CD4-positive, alpha-beta T cell treated with Interleukin-21 for 1 hour (primary cell): ENCODE measurements around the gene MYT1.
"Not testable (repeated sequence)": the region's sequence is repeated elsewhere in the genome, so short reads cannot be mapped to it uniquely, and the experiment has no call there.

Experiments used
- DNase-seq: peaks from one replicate; pipeline ENCODE4 v3.0.0-alpha.2; 2020

Gene MYT1

GRCh38 chr20:64164123-64164836, at the start of gene MYT1:
TSS of gene MYT1 (plus strand) at chr20:64164452. CDS start at chr20:64198862, 34,410 bp downstream.
- DNase-seq = no peak

DNA sequence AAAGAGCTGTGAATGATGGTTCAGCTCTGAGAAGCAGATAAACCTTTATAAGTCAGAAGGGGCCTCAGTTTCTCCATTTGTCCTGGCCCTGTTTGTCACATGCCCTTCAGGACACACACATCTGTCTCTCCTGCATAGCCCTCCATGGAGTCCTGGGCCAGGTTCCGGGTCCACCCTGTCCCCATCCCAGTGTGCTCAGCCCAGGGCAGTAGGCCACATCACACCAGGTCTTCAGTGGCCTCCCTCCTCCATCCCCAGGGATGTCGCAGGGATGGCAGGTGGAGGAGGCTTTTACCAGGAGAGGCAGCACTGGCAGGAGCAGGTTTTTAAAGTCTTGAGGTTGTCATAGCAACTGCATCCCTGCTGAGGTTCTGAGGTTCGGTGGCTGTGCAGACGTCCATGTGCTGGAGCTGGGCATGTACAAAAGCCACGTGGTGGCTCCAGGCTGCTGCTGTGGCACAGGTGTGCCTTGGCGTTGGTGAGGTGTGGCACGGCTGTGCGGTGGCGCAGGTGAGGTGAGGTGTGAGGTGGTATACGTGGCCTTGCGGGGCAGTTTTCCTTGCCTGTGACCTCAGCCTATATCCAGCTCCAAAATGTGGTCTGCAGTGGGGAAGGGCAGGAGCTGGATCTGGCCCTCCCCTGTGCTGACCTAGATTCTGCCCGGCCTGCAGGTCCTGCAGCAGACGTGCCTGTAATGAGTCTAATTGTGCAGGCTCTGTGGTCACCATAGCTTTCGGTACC, 48.9 kb upstream of the MYT1 start:
- no peak for DNase-seq

DNA sequence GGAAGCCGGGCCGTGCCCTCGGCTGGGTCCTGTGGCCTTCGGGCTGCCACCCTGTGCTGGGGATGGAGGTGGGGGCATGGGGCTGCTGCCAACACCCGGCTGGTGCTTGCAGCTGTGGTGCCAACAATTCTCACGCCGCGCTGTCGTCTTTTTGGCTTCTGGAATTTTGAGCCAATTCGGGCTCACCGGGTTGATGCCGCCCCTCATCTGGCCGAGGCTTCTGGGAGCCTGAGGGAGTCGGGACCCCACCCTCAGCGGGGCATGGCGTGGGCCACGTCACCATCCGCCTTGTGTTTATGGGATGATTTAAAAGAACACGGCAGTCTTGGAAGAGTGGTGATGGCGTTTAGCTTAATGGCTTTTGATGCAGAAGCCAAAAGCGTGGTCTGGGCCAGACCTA, 48.2 kb upstream of the MYT1 start:
- no peak for DNase-seq

GRCh38 chr20:64116541-64117431, 47.5 kb upstream of the MYT1 start:
- DNase-seq = no peak

DNA sequence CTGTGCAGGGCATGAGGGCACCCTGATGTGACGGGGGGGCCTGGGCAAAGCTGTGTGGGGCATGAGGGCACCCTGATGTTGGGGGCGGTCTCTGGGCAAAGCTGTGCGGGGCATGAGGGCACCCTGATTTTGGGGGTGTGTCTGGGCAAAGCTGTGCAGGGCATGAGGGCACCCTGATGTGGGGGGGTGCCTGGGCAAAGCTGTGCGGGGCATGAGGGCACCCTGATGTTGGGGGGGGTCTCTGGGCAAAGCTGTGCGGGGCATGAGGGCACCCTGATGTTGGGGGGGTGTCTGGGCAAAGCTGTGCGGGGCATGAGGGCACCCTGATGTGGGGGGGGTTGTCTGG, 46.8 kb upstream of the MYT1 start:
- DNase-seq = not testable (repeated sequence)

DNA sequence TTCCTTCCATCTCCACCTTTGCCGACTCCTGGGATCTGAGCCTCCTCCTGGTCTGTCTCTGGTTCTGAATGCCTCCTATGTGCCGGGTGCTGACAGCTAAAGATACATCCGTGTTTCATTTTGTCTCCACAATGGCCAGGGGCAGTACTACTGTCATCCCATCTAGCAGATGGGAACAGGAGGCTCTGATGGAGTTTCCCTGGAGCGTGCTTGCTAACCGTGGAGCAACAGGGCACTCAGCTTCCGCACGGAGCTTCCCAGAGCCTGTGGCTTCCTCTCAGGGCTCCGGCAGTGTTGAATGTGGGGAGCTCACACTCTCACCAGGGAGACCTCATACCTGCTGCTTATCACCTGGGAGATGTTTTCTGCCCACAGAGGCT, 45.0 kb upstream of the MYT1 start:
- no peak for DNase-seq

DNA sequence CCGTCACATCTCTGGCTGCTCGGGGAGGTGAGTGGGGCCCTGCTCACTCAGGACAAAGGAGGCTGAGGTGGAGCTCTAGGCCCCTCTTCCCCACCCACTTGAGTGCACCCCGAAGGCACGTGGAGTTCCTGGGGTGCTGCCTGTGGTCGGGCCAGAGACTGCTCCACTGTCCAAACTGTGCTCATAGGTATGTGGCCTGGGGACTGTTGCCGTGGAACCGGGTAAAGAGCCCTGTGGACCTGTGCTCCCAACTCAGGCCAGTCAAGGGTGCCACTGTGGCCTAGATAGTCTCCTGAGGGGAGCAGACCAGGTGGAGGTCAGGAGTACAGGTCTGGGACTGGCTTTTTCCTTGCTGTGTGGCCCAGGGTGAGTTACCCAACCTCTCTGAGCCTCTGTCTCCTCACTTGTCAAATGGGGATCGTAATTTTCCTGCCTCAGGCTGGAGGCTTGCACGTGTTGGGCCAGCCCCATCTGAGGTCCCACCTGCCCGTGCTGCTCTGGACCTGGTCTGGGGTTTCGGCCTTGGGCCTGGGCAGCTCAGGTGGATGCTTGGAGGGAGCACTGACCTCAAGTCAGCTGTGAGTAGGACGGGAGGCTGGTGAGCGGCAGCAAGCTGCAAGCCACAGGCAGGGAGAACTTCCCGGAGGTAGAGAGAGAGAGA, 44.4 kb upstream of the MYT1 start:
- DNase-seq = no peak

DNA sequence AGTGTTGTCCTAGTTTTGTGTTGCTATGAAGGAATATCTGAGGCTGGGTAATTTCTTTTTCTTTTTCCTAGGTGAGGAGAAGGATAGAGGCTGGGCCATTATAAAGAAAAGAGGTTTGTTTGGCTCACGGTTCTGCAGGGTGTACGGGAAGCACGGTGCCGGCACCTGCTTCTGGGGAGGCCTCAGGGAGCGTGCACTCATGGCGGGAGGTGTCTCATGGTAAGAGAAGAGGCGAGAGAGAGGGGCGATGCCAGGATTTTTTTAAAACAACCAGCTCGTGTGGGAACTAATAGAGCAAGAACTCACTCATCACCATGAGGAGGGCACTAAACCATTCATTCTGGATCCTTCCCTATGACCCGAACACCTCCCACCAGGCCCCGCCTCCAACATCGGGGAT, 42.7 kb upstream of the MYT1 start:
- no peak for DNase-seq

DNA sequence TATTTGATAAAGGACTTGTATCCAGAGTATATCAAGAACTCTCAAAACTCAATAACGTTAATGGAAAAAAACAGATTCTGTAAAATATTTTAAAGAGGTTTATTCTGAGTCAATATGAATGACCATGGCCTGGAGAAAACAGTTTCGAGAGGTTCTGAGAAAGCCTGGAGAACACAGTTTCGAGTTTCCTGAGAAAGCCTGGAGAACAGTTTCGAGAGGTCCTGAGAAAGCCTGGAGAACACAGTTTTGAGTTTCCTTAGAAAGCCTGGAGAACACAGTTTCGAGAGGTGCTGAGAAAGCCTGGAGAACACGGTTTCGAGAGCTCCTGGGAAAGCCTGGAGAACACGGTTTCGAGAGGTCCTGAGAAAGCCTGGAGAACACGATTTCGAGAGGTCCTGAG, 41.3 kb upstream of the MYT1 start:
- not testable (repeated sequence) for DNase-seq

DNA sequence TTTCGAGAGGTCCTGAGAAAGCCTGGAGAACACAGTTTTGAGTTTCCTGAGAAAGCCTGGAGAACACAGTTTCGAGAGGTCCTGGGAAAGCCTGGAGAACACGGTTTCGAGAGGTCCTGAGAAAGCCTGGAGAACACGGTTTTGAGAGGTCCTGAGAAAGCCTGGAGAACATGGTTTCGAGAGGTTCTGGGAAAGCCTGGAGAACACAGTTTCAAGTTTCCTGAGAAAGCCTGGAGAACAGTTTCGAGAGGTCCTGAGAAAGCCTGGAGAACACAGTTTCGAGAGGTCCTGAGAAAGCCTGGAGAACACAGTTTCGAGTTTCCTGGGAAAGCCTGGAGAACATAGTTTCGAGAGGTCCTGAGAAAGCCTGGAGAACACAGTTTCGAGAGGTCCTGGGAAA, 40.7 kb upstream of the MYT1 start:
- DNase-seq = not testable (repeated sequence)

- no peak for DNase-seq
Observed at GRCh38 chr20:64129146-64129782, 35.0 kb upstream of the MYT1 start.

- DNase-seq = no peak
Observed at GRCh38 chr20:64130271-64130670, 34.0 kb upstream of the MYT1 start.

GRCh38 chr20:64130876-64131275, 33.4 kb upstream of the MYT1 start:
- DNase-seq = no peak

- no peak for DNase-seq
Observed at GRCh38 chr20:64131406-64131805, 32.8 kb upstream of the MYT1 start.

- no peak for DNase-seq
Observed at GRCh38 chr20:64133951-64134407, 30.3 kb upstream of the MYT1 start.

GRCh38 chr20:64134744-64135143, 29.5 kb upstream of the MYT1 start:
- not testable (repeated sequence) for DNase-seq

GRCh38 chr20:64136004-64136710, 28.1 kb upstream of the MYT1 start:
- DNase-seq = no peak

DNA sequence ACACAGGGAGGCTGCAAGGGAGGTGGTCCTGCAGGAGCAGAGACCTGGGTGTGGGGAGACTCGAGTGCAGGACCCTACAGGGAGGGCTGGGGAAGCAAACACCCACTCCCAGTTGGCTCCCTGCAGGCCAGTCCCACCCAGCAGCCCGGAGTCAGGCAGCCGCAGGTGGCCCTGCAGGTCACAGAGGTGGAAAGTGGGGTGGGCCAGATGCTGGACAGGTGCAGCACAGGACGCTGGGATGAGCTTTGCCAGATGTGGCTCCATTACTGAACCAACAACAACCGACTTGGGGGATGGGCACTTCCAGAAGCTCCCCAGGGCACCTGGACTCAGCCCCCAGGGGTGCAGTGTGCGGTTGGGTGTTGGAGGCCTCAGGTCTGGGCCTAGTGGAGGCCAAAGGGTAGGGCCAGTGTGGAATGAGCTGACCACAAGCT, 26.6 kb upstream of the MYT1 start:
- DNase-seq = no peak

DNA sequence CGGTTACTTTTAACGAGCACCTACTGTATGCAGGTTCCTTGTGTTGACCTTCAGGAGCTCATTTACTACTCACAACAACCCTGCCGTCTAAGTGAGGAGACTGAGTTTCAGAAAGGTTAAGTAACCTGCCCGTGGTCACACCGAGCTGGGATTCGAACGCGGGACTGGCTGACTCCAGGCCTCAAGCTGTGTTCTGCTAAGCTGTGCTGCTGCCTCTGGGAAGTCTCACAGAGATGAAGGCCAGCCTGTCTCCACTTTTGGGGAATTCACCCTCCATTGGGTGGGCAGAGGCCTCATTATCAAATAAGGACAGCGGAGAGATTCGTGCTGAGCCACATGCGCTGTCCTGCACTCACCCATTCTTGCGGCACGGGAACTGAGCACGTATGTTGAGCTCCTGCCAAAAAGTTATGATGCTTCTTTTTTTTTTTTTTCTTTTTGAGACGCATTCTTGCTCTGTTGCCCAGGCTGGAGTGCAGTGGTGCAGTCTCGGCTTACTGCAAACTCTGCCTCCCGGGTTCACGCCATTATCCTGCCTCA, 25.9 kb upstream of the MYT1 start:
- no peak for DNase-seq

DNA sequence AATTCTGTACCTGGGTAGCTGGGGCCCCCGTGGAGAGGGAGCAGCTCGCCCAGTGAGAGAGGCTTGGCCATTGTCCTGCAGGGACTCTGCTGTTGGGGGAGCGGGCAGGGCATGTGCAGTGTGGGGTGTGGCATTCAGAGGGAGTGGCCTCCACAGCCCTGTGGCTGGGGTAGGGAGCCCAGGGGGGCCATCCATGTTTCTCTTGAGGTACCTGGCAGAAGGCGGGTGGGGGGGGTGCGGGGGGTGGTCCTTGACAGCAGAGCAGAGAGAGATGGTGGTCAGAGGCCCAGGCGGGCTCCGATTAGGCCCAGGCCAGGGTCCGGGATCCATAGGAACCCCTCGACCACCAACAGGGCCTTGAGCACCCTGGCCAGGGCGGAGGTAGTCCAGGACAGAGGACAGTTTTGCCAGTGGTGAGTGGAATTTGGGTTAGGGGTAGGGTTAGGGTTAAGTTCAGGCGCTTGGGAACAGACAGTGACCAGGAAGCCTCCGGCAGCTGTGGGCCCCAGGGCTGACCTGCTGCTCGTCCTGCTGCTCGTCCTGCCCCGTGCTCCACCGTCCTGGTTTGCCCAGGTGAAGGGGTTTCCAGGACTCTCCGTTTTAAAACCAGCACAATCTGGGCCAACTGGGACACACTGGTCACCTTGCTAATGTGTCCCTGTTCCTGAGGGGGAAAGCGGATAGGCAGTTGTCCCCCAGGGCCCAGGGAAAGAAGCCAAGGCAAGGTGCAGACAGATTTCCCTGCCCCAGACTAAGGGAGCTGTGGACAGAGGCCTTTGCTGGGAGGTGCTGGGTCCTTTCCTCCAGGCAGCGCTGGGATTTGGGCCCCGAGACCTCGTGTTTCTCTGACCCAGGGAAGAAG, 24.8 kb upstream of the MYT1 start:
- DNase-seq = no peak
